Measurements from ENCODE around the gene CKAP2L. TPM values are rescaled to one million over a fixed set of nuclear protein-coding genes. Genes with fewer than 3 reads are reported as not detected.

The CKAP2L gene
- total and polyA plus RNA-seq, 9 of the 15 experiments (the other 6 are each of a cell fraction or from before 2014, with no cell fraction given), result 10.4 to 21.9 (median 14.2) TPM

GRCh38 chr2:112790305-112790704, 25.9 kb upstream of the CKAP2L start:
- Histone ChIP-seq H3K36me3 (ENCODE audit: control insufficient read depth, insufficient read depth, low read length) (no peaks in the 10 kb centered on the region), H3K9me3 (replicated peaks; ENCODE audit: control insufficient read depth, insufficient read depth, low read depth, low read length) (0 out of 2 replicates have a peak, but pooled peaks cover 4% of the 10 kb centered on the region), H3K4me3 (no peak overlapping the region), H3K9ac (ENCODE audit: insufficient read depth in 1 of 2, low read depth in 2 of 2, low read length in 2 of 2) (no peak overlapping the region), H3K27me3 (ENCODE audit: control insufficient read depth in 2 of 2, insufficient read depth in 2 of 2, low read length in 2 of 2) (no peaks in the 10 kb centered on the region), H3K4me1 (replicated peaks in 1 of 2; ENCODE audit: control insufficient read depth in 2 of 2, insufficient read depth in 2 of 2, low read length in 2 of 2) (peaks cover 0 to 40% of the 10 kb centered on the region in 2 experiments; a peak in 4 of 5 replicates), H4K20me1 (replicated peaks; ENCODE audit: control insufficient read depth, insufficient read depth, low read length) (no peaks in the 10 kb centered on the region), H3K27ac (ENCODE audit: extremely low read depth, low read depth, low read length) (0 out of 3 replicates have a peak overlapping the region, but pooled peaks have one; percentile 5), H3K4me2 (ENCODE audit: insufficient read depth, low read length) (no peak overlapping the region), H2AFZ (ENCODE audit: low read depth, low read length) (no peak overlapping the region), H3K79me2 (ENCODE audit: control insufficient read depth, insufficient read depth, low read length) (no peaks in the 10 kb centered on the region), H3K9me1 (ENCODE audit: control insufficient read depth, insufficient read depth, low read length) (no peaks in the 10 kb centered on the region)
- no peak for DNase-seq (ENCODE audit: extremely low read depth in 1 of 4, low spot score in 3 of 4)
- ChIA-PET CTCF (ENCODE audit: low intra/inter-chr PET ratio) (no interaction called here), POLR2A (interaction anchor here (1.7 kb wide), 1 partner anchor 11 kb away, joined by 5 read pairs; no protein-coding TSS in a partner anchor)
- no TSS peak for BruUV-seq (replicated peaks)
- in situ Hi-C loops (cut with MboI) (no loop called here), intact Hi-C loops (cut with micrococcal nuclease) (no loop called here)
- no peak for ATAC-seq
- 68% methylated on average over 5 of the region's 5 CpGs for WGBS (ENCODE audit: insufficient coverage, low coverage, missing lambda C conversion rate)
- FAIRE-seq, result no peak
- TF ChIP-seq BDP1 (IDR thresholded peaks at IDR 0.05; ENCODE audit: insufficient read depth, insufficient read length) (no peak), SMARCA4 (IDR thresholded peaks at IDR 0.05) (peak; percentile 37; the same call in 1 of the 2 replicates), NFE2L1 (tag; IDR thresholded peaks at IDR 0.05; ENCODE audit: borderline replicate concordance, low read depth) (peak; percentile 57; the same call in 1 of the 2 replicates), CEBPB (tag; IDR thresholded peaks at IDR 0.05) (peak; percentile 70; the same call in 1 of the 2 replicates), ZNF124 (CRISPR knock-in tag; IDR thresholded peaks at IDR 0.05) (no peak), DPF2 (IDR thresholded peaks at IDR 0.05) (peak; percentile 56), MAFK (IDR thresholded peaks at IDR 0.05; ENCODE audit: low read length) (peak; percentile 49; the same call in 1 of the 2 replicates), C11orf30 (IDR thresholded peaks at IDR 0.05; ENCODE audit: low read depth) (peak; percentile 74), HNRNPUL1 (IDR thresholded peaks at IDR 0.05; ENCODE audit: low read length) (no peak), ZNF766 (CRISPR knock-in tag; conservative IDR thresholded peaks at IDR 0.05) (peak; percentile 84), ZNF316 (IDR thresholded peaks at IDR 0.05) (peak; percentile 72), HLTF (IDR thresholded peaks at IDR 0.05) (no peak), ZKSCAN3 (CRISPR knock-in tag; IDR thresholded peaks at IDR 0.05) (no peak), FOSL1 (tag; conservative IDR thresholded peaks at IDR 0.05) (peak; percentile 21; the same call in 1 of the 2 replicates), NFE2 (IDR thresholded peaks at IDR 0.05; ENCODE audit: low read depth) (peak; percentile 84), JUN (IDR thresholded peaks at IDR 0.05; ENCODE audit: borderline replicate concordance, low read depth, low read length) (no peak), JUN (CRISPR knock-in tag; IDR thresholded peaks at IDR 0.05; ENCODE audit: borderline replicate concordance) (no peak), EHMT2 (IDR thresholded peaks at IDR 0.05) (0 out of 2 replicates have a peak, but pooled peaks have one; percentile 22)
- TF ChIP-seq, protein P1, sequence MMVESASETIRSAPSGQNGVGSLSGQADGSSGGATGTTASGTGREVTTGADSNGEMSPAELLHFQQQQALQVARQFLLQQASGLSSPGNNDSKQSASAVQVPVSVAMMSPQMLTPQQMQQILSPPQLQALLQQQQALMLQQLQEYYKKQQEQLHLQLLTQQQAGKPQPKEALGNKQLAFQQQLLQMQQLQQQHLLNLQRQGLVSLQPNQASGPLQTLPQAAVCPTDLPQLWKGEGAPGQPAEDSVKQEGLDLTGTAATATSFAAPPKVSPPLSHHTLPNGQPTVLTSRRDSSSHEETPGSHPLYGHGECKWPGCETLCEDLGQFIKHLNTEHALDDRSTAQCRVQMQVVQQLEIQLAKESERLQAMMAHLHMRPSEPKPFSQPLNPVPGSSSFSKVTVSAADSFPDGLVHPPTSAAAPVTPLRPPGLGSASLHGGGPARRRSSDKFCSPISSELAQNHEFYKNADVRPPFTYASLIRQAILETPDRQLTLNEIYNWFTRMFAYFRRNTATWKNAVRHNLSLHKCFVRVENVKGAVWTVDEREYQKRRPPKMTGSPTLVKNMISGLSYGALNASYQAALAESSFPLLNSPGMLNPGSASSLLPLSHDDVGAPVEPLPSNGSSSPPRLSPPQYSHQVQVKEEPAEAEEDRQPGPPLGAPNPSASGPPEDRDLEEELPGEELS (CRISPR knock-in tag; IDR thresholded peaks at IDR 0.05; ENCODE audit: borderline replicate concordance), result no peak
